ENCODE data around the gene CYP26C1. TPM values are rescaled to one million over a fixed set of nuclear protein-coding genes. Genes with fewer than 3 reads are reported as not detected.

CYP26C1 gene
- total RNA-seq, 1 experiment from 2014 or later, result 0.11 TPM

GRCh38 chr10:93065675-93066543 lies 5.3 kb downstream of the CYP26C1 start (continued):
- TF ChIP-seq HMGXB4 (CRISPR knock-in tag; IDR thresholded peaks at IDR 0.05) (peak; percentile 87), SP1 (CRISPR knock-in tag; conservative IDR thresholded peaks at IDR 0.05) (peak; percentile 32; the same call in 1 of the 2 replicates), TEAD1 (CRISPR knock-in tag; IDR thresholded peaks at IDR 0.05) (peak; percentile 48; the same call in 1 of the 2 replicates), NR2C2 (CRISPR knock-in tag; IDR thresholded peaks at IDR 0.05) (no peak), ZNF138 (CRISPR knock-in tag; conservative IDR thresholded peaks at IDR 0.05) (no peak), ZNF232 (CRISPR knock-in tag; IDR thresholded peaks at IDR 0.05) (no peak)
- TF ChIP-seq, protein P1, sequence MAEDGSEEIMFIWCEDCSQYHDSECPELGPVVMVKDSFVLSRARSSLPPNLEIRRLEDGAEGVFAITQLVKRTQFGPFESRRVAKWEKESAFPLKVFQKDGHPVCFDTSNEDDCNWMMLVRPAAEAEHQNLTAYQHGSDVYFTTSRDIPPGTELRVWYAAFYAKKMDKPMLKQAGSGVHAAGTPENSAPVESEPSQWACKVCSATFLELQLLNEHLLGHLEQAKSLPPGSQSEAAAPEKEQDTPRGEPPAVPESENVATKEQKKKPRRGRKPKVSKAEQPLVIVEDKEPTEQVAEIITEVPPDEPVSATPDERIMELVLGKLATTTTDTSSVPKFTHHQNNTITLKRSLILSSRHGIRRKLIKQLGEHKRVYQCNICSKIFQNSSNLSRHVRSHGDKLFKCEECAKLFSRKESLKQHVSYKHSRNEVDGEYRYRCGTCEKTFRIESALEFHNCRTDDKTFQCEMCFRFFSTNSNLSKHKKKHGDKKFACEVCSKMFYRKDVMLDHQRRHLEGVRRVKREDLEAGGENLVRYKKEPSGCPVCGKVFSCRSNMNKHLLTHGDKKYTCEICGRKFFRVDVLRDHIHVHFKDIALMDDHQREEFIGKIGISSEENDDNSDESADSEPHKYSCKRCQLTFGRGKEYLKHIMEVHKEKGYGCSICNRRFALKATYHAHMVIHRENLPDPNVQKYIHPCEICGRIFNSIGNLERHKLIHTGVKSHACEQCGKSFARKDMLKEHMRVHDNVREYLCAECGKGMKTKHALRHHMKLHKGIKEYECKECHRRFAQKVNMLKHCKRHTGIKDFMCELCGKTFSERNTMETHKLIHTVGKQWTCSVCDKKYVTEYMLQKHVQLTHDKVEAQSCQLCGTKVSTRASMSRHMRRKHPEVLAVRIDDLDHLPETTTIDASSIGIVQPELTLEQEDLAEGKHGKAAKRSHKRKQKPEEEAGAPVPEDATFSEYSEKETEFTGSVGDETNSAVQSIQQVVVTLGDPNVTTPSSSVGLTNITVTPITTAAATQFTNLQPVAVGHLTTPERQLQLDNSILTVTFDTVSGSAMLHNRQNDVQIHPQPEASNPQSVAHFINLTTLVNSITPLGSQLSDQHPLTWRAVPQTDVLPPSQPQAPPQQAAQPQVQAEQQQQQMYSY (CRISPR knock-in tag; IDR thresholded peaks at IDR 0.05), result no peak

DNA sequence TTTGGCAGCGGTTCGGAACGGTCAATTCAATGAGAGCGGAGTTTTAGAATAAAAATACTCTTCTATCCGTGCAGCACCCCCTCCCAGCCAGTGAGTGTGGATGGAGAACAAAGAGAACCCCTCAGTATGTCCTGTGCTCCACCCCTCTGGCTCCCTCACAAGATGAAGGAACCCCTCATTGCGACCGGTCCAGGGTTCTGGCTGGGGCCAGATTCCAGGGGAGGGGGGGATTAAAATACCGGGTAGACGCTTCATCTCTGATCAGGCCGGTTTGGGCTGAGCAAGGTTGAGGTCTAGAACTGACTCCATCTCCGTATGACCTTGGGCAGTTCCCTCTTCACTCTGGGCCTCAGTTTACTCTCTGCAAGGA lies 5.9 kb downstream of the CYP26C1 start:
- Mint-ChIP-seq H3K27ac (no peak overlapping the region), H3K9me3 (no peaks in the 10 kb centered on the region), H3K4me1 (peaks cover 52% of the 10 kb centered on the region), H3K27me3 (ENCODE audit: low read depth) (peaks cover 99% of the 10 kb centered on the region), H3K36me3 (peaks cover 3% of the 10 kb centered on the region; the same call in 1 of the 2 replicates), H3K4me3 (peak overlapping the region; percentile 49)
- ATAC-seq (no peak), DNase-seq (ENCODE audit: low spot score) (no peak)
- TF ChIP-seq, protein P2, sequence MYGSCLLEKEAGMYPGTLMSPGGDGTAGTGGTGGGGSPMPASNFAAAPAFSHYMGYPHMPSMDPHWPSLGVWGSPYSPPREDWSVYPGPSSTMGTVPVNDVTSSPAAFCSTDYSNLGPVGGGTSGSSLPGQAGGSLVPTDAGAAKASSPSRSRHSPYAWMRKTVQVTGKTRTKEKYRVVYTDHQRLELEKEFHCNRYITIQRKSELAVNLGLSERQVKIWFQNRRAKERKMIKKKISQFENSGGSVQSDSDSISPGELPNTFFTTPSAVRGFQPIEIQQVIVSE (CRISPR knock-in tag; IDR thresholded peaks at IDR 0.05; ENCODE audit: borderline replicate concordance), result no peak
- TF ChIP-seq GTF2I (CRISPR knock-in tag; conservative IDR thresholded peaks at IDR 0.05) (no peak), CREB1 (CRISPR knock-in tag; IDR thresholded peaks at IDR 0.05) (no peak)
- ChIA-PET POLR2A (no interaction called here), CTCF (interaction anchor here (0.8 to 9.8 kb wide), 16 partner anchors 8 to 416 kb away, joined by 3 to 106 read pairs (median 4); partner anchors contain the start of genes CYP26A1, EXOC6 and MYOF)

DNA sequence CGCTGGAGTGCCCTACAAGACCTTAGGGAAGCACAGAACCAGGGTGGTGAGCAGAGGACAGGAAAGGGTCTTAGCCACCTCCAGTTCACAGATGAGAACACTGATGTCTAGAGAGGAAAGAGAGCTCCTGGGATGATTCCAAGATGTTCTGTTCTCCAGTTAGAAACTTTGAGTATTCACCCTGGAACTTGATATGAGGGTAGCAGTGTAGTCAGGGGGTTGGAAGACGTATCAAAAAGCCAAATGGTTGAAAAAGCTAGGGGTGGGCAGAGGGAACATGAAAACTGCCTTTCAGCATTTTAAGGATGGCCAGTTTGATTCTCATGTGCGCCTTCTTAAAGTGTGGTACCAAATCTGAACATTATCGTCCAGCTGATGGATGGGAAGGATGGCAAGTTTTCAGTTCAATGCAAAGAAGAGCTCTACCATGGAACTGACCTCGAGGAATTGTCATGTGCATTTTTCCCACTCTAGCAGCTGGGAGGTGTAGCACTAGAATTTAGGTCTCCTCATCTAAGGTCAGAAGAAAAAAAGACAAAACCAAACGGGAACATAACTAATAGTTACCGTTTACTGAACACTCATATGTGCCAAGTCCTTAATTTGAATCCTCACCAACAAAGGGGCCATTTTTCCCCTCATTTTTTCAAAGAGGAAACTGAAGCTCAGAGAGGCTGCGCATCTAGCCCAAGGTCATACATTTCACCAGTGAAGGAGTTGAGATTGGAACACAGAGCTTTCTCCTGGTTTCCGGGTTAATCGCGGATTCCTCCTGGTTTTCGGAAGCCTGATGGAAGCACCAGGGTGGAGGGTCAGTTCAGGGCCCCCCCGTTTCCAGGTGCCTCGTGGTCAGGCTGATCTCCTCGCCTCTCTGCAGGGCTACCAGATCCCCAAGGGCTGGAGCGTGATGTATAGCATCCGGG lies 7.1 kb downstream of the CYP26C1 start:
- ATAC-seq (no peak), DNase-seq (ENCODE audit: low spot score) (no peak)
- ChIA-PET POLR2A (interaction anchor here (0.6 kb wide), 1 partner anchor 31 kb away, joined by 3 read pairs; no protein-coding TSS in a partner anchor), CTCF (interaction anchor here (0.7 to 9.8 kb wide), 5 partner anchors 7 to 290 kb away, joined by 3 to 106 read pairs (median 5); partner anchors contain the start of gene CYP26A1)
- Mint-ChIP-seq H3K27ac (no peak overlapping the region), H3K27me3 (ENCODE audit: low read depth) (peaks cover 99% of the 10 kb centered on the region), H3K36me3 (peaks cover 3% of the 10 kb centered on the region; the same call in 1 of the 2 replicates), H3K9me3 (no peaks in the 10 kb centered on the region), H3K4me1 (peaks cover 53% of the 10 kb centered on the region), H3K4me3 (peak overlapping the region; percentile 69)
- TF ChIP-seq ATF3 (CRISPR knock-in tag; conservative IDR thresholded peaks at IDR 0.05), result no peak
- TF ChIP-seq ZNF317 (CRISPR knock-in tag; IDR thresholded peaks at IDR 0.05; ENCODE audit: borderline replicate concordance, low read depth), result no peak
- no peak for TF ChIP-seq ZNF121 (CRISPR knock-in tag; IDR thresholded peaks at IDR 0.05)
- TF ChIP-seq, protein P3, sequence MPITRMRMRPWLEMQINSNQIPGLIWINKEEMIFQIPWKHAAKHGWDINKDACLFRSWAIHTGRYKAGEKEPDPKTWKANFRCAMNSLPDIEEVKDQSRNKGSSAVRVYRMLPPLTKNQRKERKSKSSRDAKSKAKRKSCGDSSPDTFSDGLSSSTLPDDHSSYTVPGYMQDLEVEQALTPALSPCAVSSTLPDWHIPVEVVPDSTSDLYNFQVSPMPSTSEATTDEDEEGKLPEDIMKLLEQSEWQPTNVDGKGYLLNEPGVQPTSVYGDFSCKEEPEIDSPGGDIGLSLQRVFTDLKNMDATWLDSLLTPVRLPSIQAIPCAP (CRISPR knock-in tag; IDR thresholded peaks at IDR 0.05), result no peak
- no peak for TF ChIP-seq ZNF263 (CRISPR knock-in tag; IDR thresholded peaks at IDR 0.05; ENCODE audit: low read depth)
- TF ChIP-seq ZNF671 (CRISPR knock-in tag; IDR thresholded peaks at IDR 0.05), result no peak
- TF ChIP-seq PRRX2 (CRISPR knock-in tag; IDR thresholded peaks at IDR 0.05), result no peak
- TF ChIP-seq ZNF219 (CRISPR knock-in tag; IDR thresholded peaks at IDR 0.05; ENCODE audit: borderline replicate concordance), result no peak
- no peak for TF ChIP-seq GTF2I (CRISPR knock-in tag; conservative IDR thresholded peaks at IDR 0.05)
- TF ChIP-seq ZNF138 (CRISPR knock-in tag; conservative IDR thresholded peaks at IDR 0.05), result no peak
- TF ChIP-seq, protein P4, sequence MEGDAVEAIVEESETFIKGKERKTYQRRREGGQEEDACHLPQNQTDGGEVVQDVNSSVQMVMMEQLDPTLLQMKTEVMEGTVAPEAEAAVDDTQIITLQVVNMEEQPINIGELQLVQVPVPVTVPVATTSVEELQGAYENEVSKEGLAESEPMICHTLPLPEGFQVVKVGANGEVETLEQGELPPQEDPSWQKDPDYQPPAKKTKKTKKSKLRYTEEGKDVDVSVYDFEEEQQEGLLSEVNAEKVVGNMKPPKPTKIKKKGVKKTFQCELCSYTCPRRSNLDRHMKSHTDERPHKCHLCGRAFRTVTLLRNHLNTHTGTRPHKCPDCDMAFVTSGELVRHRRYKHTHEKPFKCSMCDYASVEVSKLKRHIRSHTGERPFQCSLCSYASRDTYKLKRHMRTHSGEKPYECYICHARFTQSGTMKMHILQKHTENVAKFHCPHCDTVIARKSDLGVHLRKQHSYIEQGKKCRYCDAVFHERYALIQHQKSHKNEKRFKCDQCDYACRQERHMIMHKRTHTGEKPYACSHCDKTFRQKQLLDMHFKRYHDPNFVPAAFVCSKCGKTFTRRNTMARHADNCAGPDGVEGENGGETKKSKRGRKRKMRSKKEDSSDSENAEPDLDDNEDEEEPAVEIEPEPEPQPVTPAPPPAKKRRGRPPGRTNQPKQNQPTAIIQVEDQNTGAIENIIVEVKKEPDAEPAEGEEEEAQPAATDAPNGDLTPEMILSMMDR (IDR thresholded peaks at IDR 0.05), result no peak

All from WTC11 (cell line).